Kidney (tissue), 14 donors: Measurements from ENCODE around the gene KIF3A. TPM values are rescaled to one million over a fixed set of nuclear protein-coding genes. Genes with fewer than 3 reads are reported as not detected.
A peak's percentile ranks its signal among the peaks of the same experiment; 100 is the strongest.

Experiments used
- DNase-seq, 5 donors: peaks; one replicate each; pipeline ENCODE4 v3.0.0-alpha.2; 2013 to 2020
- FAIRE-seq: peaks from 2 replicates; lab custom pipeline; 2012; peaks lifted over from hg19 to GRCh38; lab: Jason Lieb, UNC
- H3K27ac ChIP-seq, 2 donors: one replicate each; pipeline ENCODE4 v1.7.0; 2013; ENCODE audit warnings: low read depth in 2 of 2, low read length in 2 of 2, inconsistent platforms in 1 of 2
- H3K27me3 ChIP-seq: one replicate; pipeline ENCODE4 v1.7.1; 2013; ENCODE audit warnings: low read length, inconsistent platforms; ENCODE audit not compliant: control insufficient read depth, insufficient read depth
- H3K36me3 ChIP-seq, 3 donors: one replicate each; pipeline versions ENCODE4 v1.7.0 to v1.7.1; 2013; ENCODE audit warnings: low read length in 3 of 3, control low read depth in 1 of 3, inconsistent platforms in 1 of 3; ENCODE audit not compliant: insufficient read depth in 3 of 3, control insufficient read depth in 2 of 3
- H3K4me1 ChIP-seq, 3 donors: one replicate each; pipeline versions ENCODE4 v1.7.0 to v1.7.1; 2013; ENCODE audit warnings: low read length in 3 of 3, inconsistent platforms in 1 of 3, low read depth in 1 of 3; ENCODE audit not compliant: control insufficient read depth in 2 of 3, insufficient read depth in 2 of 3
- H3K4me3 ChIP-seq, 3 donors: one replicate each; pipeline versions ENCODE4 v1.7.0 to v1.8.1; 2013; ENCODE audit warnings: low read length in 3 of 3, control low read depth in 1 of 3, inconsistent platforms in 1 of 3
- H3K9ac ChIP-seq, 3 donors: one replicate each; pipeline versions ENCODE4 v1.7.0 to v1.7.1; 2013; ENCODE audit warnings: low read length in 3 of 3, control low read depth in 1 of 3, inconsistent platforms in 1 of 3
- H3K9me3 ChIP-seq, 3 donors: one replicate each; pipeline versions ENCODE4 v1.7.0 to v1.7.1; 2013; ENCODE audit warnings: low read length in 3 of 3, control low read depth in 1 of 3, inconsistent platforms in 1 of 3; ENCODE audit not compliant: control insufficient read depth in 2 of 3, insufficient read depth in 1 of 3
- CTCF ChIP-seq: IDR thresholded peaks from 3 replicates; pipeline ENCODE4 v1.5.1; 2012; ENCODE audit warnings: mild to moderate bottlenecking, moderate library complexity, borderline replicate concordance; ENCODE audit not compliant: insufficient read depth; ENCODE audit errors: extremely low read depth
- intact Hi-C: fragments of 100-400 bp; cut with DNase I; formaldehyde crosslinking; loops from one replicate; pipeline ENCODE4 v1.11.1; 2022
- polyA plus RNA-seq: library from polyadenylated mRNA; stranded (reverse); fragments of 350-450 nt; fragmentation: Illumina TruSeq; extraction: RNeasy Lipid Tissue Mini Kit (QIAGEN cat#74804); gene quantifications from one replicate; pipeline ENCODE4 v1.2.3, GENCODE V29; 2014; ENCODE audit warnings: low read depth, low replicate concordance; ENCODE audit not compliant: insufficient read depth
- total RNA-seq: library from RNA; stranded (reverse); fragmentation: NEBNext Ultra II Directional; extraction: Animal tissue kit (Norgen Biotek cat#: 25700); gene quantifications from one replicate; pipeline ENCODE4 v1.2.1, GENCODE V29; 2021
- donor health status: control.
- donor health status: control.
- donor health status: control.
- donor health status: control.
- donor health status: control.
- donor health status: DM: yes; HTN: yes; CAD: no.
- donor health status: Normal renal cell carcinoma (clear cell type).

Gene KIF3A
- total and polyA plus RNA-seq, 2 donors from 2014 or later, result 7.1 to 13.9 TPM

DNA sequence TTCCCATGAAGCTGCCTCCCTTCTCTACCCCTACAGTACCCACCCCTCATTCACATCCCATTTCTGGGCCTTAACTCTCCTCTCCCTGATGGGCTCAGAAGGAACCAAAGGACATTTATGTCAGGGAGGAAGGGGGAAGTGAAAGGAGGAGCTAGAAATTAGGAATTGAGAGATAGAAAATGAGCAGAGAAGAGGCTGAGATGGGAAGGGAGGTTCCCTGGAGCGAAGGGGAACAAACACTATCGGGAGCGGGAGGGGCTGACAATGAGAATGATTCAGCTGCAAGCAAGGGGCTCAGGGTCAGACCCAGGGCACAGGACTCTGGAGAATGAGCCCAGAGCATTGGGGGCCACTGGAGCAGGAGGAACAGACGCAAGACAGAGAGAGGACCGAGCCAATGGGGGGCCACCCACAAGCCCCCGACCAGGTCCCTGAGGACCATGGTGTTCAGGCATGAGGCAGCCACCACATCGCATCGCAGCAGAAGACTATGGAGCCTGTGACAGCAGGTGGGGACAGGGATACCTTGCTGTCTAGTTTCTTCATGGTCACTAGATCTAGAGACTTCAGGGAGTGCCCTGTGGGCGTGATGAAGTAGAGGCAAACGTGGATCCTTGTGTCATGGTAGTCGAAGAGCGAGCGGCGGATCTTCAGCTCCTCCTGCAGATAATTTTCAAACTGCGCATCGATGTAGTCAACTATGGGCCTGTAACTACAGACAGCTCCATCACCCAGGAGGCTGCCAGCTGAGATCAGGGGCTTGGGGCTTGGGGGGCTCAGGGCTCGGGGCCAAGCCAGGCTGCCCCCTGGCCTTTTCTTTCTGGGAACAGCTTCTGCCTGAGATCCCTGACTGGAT is 26.1 kb upstream of the KIF3A start:
- Histone ChIP-seq H3K9me3 (no peaks in the 10 kb centered on the region), H3K9ac (no peak overlapping the region), H3K4me1 (peaks cover 0 to 14% (median 10%) of the 10 kb centered on the region in 3 donors), H3K36me3 (peaks cover 2 to 39% (median 26%) of the 10 kb centered on the region in 3 donors), H3K4me3 (no peak overlapping the region), H3K27me3 (no peaks in the 10 kb centered on the region), H3K27ac (no peak overlapping the region)
- no peak for FAIRE-seq
- DNase-seq, result peak in 1 of 5 donors; percentile 9
- no peak for TF ChIP-seq CTCF
- intact Hi-C loops, result no loop called here

- Histone ChIP-seq H3K4me3 (no peak overlapping the region), H3K36me3 (peaks cover 2 to 48% (median 28%) of the 10 kb centered on the region in 3 donors), H3K4me1 (peaks cover 0 to 6% (median under 1%) of the 10 kb centered on the region in 3 donors), H3K9ac (no peak overlapping the region), H3K27ac (no peak overlapping the region), H3K27me3 (no peaks in the 10 kb centered on the region), H3K9me3 (no peaks in the 10 kb centered on the region)
- intact Hi-C loops, result no loop called here
- no peak for TF ChIP-seq CTCF
- FAIRE-seq (no peak), DNase-seq (peak in 1 of 5 donors; percentile 20)
These were observed 25.1 kb upstream of the KIF3A start for GRCh38 chr5:132762246-132763000.

DNA sequence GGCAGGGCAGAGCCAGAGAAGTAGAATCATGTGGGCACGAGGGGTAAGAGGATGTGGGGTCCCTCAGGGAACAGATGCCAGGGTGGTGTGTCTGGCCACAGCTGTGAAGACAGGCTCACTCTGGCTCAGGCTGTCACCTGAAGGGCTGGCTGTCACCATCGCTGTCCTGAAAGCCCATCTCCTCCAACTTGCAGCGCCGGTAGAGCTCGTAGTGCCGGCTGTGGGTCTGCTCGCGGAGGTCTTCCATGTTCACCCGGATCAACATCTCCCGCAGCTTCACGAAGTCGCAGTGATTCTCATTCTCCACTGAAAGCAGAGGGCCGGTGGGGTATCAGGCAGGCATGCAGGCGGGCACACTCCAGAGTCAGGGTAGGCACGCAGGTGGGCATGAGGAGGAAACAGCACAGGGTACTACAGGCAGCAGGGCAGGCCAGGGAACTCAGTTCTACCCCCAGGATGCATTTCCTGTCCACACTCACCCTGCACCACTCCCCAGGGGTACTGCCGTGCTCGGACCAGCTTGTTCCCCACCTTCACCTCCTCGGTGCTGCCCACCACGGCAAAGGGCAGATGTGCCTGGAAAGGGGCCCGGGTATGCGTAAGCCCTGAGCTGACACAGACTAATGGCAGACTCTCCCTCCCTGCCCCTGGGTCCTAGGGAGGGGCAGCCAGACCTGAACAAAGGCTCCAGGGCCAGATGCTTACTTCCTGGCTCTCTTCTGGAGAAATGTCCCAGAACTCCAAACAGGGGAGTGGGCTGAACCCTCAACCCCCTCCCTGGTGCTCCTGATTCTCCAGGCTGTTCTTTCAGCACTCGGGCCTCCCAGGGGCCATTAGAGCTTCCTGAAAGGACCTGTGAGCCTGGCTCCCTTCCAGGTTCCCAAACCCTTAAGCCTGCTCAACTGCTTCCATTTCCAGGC is 24.2 kb upstream of the KIF3A start:
- no peak for FAIRE-seq
- H3K36me3 ChIP-seq, result peaks cover 2 to 48% (median 28%) of the 10 kb centered on the region in 3 donors

More for the DNA sequence above, 24.2 kb upstream of the KIF3A start:
- DNase-seq, result peak in 1 of 5 donors; percentile 18
- no peak for TF ChIP-seq CTCF
- Histone ChIP-seq H3K9me3 (no peaks in the 10 kb centered on the region), H3K27ac (no peak overlapping the region), H3K4me3 (no peak overlapping the region), H3K9ac (no peak overlapping the region), H3K4me1 (no peaks in the 10 kb centered on the region), H3K27me3 (no peaks in the 10 kb centered on the region)
- intact Hi-C loops, result no loop called here
